ENCODE results near the gene PSD2.
"Not testable (repeated sequence)": the region's sequence is repeated elsewhere in the genome, so short reads cannot be mapped to it uniquely, and the experiment has no call there.

Gene PSD2

GRCh38 chr5:139792218-139792617 lies 3.4 kb upstream of the PSD2 start:
- TF ChIP-seq CTCF (IDR thresholded peaks at IDR 0.05; ENCODE audit: low read depth, low read length, missing control alignments): no peak
- DNase-seq (ENCODE audit: low read depth): no peak
- H3K4me3 ChIP-seq (ENCODE audit: low read depth, low read length): no peak overlapping the region

- not testable (repeated sequence) for DNase-seq (ENCODE audit: low read depth); H3K4me3 ChIP-seq (ENCODE audit: low read depth, low read length)
Measured at GRCh38 chr5:139792655-139793054, 3.0 kb upstream of the PSD2 start.

GRCh38 chr5:139794067-139794846 lies 1.4 kb upstream of the PSD2 start:
- no peak overlapping the region for H3K4me3 ChIP-seq (ENCODE audit: low read depth, low read length)
- no peak for DNase-seq (ENCODE audit: low read depth)
- TF ChIP-seq CTCF (IDR thresholded peaks at IDR 0.05; ENCODE audit: low read depth, low read length, missing control alignments): no peak

- H3K4me3 ChIP-seq (ENCODE audit: low read depth, low read length): no peak overlapping the region
- DNase-seq (ENCODE audit: low read depth): no peak
- TF ChIP-seq CTCF (IDR thresholded peaks at IDR 0.05; ENCODE audit: low read depth, low read length, missing control alignments): no peak
Measured at GRCh38 chr5:139796061-139796806, 626 bp downstream of the PSD2 start.

- DNase-seq (ENCODE audit: low read depth): no peak
- no peak for TF ChIP-seq CTCF (IDR thresholded peaks at IDR 0.05; ENCODE audit: low read depth, low read length, missing control alignments)
- no peak overlapping the region for H3K4me3 ChIP-seq (ENCODE audit: low read depth, low read length)
Measured at GRCh38 chr5:139797335-139797734, 1.7 kb downstream of the PSD2 start.

- no peak overlapping the region for H3K4me3 ChIP-seq (ENCODE audit: low read depth, low read length)
- no peak for DNase-seq (ENCODE audit: low read depth)
- TF ChIP-seq CTCF (IDR thresholded peaks at IDR 0.05; ENCODE audit: low read depth, low read length, missing control alignments): no peak
Measured at GRCh38 chr5:139797856-139798510, 2.4 kb downstream of the PSD2 start.

- H3K4me3 ChIP-seq (ENCODE audit: low read depth, low read length): no peak overlapping the region
- no peak for TF ChIP-seq CTCF (IDR thresholded peaks at IDR 0.05; ENCODE audit: low read depth, low read length, missing control alignments)
Measured at GRCh38 chr5:139798883-139799282, 3.3 kb downstream of the PSD2 start.

More at GRCh38 chr5:139798883-139799282, 3.3 kb downstream of the PSD2 start:
- no peak for DNase-seq (ENCODE audit: low read depth)

Measured in GM12864 (cell line).